Lower leg skin (tissue), 3 donors: ENCODE data around the gene CCL3.
"Not testable (repeated sequence)": the region's sequence is repeated elsewhere in the genome, so short reads cannot be mapped to it uniquely, and the experiment has no call there.

Experiments
- POLR2A ChIP-seq, 2 donors: fragments of 450-650 bp; IDR thresholded peaks; one replicate each; pipeline ENCODE4 v1.6.1; 2016 to 2017; ENCODE audit warnings: antibody characterized with exemption in 2 of 2, mild to moderate bottlenecking in 1 of 2, moderate library complexity in 1 of 2
- TF ChIP-seq, protein P1 (sequence below), 3 donors: fragments of 450-650 bp; IDR thresholded peaks; one replicate each; pipeline ENCODE4 v1.5.1; 2016; ENCODE audit warnings: antibody characterized with exemption in 3 of 3, mild to moderate bottlenecking in 3 of 3, moderate library complexity in 2 of 3

DNA sequence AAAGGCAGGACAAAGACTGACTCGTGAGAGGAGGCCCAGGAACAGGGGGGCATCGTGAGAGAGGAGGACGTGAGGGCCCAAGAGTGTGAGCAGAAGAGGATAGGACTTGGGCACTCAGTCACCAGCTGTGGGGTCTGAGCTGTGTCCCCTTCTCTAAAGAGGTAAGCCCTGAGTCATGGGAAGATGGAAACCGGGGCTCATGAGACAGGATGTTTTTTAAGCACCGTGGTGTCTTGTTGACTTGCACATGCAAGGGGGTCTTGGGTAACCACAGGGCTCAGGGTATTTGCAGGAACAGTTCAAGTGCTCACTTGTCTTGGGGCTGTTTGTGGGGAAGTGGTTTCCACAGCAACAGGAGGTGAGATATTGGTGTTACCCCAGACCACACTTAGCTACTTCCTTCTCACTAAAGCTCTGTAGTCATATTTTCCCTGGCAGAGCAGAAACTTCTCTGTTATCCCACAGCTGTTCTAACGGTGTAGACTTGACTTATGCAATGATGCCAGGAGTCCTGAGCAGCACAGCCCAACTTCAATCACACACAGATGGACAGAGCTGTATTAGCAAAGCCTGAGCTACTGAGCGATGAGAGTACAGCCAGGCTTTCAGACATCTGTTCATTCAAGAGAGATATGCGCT is 7.3 kb downstream of the CCL3 start:
- TF ChIP-seq, protein P1, sequence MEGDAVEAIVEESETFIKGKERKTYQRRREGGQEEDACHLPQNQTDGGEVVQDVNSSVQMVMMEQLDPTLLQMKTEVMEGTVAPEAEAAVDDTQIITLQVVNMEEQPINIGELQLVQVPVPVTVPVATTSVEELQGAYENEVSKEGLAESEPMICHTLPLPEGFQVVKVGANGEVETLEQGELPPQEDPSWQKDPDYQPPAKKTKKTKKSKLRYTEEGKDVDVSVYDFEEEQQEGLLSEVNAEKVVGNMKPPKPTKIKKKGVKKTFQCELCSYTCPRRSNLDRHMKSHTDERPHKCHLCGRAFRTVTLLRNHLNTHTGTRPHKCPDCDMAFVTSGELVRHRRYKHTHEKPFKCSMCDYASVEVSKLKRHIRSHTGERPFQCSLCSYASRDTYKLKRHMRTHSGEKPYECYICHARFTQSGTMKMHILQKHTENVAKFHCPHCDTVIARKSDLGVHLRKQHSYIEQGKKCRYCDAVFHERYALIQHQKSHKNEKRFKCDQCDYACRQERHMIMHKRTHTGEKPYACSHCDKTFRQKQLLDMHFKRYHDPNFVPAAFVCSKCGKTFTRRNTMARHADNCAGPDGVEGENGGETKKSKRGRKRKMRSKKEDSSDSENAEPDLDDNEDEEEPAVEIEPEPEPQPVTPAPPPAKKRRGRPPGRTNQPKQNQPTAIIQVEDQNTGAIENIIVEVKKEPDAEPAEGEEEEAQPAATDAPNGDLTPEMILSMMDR (IDR thresholded peaks at IDR 0.05), result not testable (repeated sequence)
- TF ChIP-seq POLR2A (IDR thresholded peaks at IDR 0.05), result not testable (repeated sequence)
